Common myeloid progenitor, CD34-positive (primary cell): ENCODE data around the gene SAFB2.

Source experiments
- CTCF ChIA-PET: fragments of 350-600 bp; sonication (Branson Sonifier 250); formaldehyde crosslinking; loops from one replicate; lab custom pipeline; 2021; ENCODE audit warnings: antibody characterized with exemption; lab: Charles Lee
- POLR2A ChIA-PET: fragments of 350-600 bp; sonication (Branson Sonifier 250); formaldehyde crosslinking; loops from one replicate; lab custom pipeline; 2021; ENCODE audit warnings: antibody characterized with exemption; lab: Charles Lee
- DNase-seq, 3 donors: peaks; one replicate each; pipeline versions ENCODE4 v3.0.0 to v3.0.0-alpha.2; 2013
- H3K27ac ChIP-seq, 2 experiments: 1 replicate in 1 of 2; 2 replicates in 1 of 2; pipeline ENCODE4 v1.7.0; 2013; ENCODE audit warnings: inconsistent platforms in 2 of 2, low read length in 2 of 2, mild to moderate bottlenecking in 2 of 2, low read depth in 1 of 2, moderate library complexity in 1 of 2; ENCODE audit not compliant: severe bottlenecking in 2 of 2, insufficient read depth in 1 of 2, poor library complexity in 1 of 2
- H3K27me3 ChIP-seq, 5 experiments: replicated peaks in 2 of 5; 1 replicate in 3 of 5; 2 replicates in 2 of 5; pipeline versions ENCODE4 v1.6.1 to v1.7.0; 2013; ENCODE audit warnings: low read length in 4 of 5, mild to moderate bottlenecking in 2 of 5, moderate library complexity in 2 of 5, inconsistent platforms in 1 of 5; ENCODE audit not compliant: insufficient read depth in 5 of 5, control insufficient read depth in 4 of 5
- H3K36me3 ChIP-seq, 4 experiments: 1 replicate in 2 of 4; 2 replicates in 2 of 4; pipeline versions ENCODE4 v1.6.1 to v1.7.0; 2013; ENCODE audit warnings: low read length in 3 of 4, control low read depth in 1 of 4, mild to moderate bottlenecking in 1 of 4; ENCODE audit not compliant: control insufficient read depth in 4 of 4, insufficient read depth in 4 of 4
- H3K4me1 ChIP-seq, 4 experiments: 1 replicate in 3 of 4; 2 replicates in 1 of 4; pipeline versions ENCODE4 v1.6.1 to v1.7.1; 2013; ENCODE audit warnings: low read length in 3 of 4, mild to moderate bottlenecking in 3 of 4, control low read depth in 1 of 4, inconsistent platforms in 1 of 4, moderate library complexity in 1 of 4; ENCODE audit not compliant: control insufficient read depth in 4 of 4, insufficient read depth in 4 of 4; ENCODE audit errors: control extremely low read depth in 1 of 4
- H3K4me3 ChIP-seq, 7 experiments: 1 replicate in 4 of 7; 2 replicates in 3 of 7; pipeline versions ENCODE4 v1.5.1 to v1.7.0; 2013; ENCODE audit warnings: mild to moderate bottlenecking in 7 of 7, low read length in 6 of 7, moderate library complexity in 6 of 7, inconsistent platforms in 2 of 7, low read depth in 2 of 7, control low read depth in 1 of 7; ENCODE audit not compliant: insufficient read depth in 4 of 7, control insufficient read depth in 1 of 7; ENCODE audit errors: extremely low read depth in 1 of 7
- H3K9me3 ChIP-seq, 5 experiments: 1 replicate in 4 of 5; 2 replicates in 1 of 5; pipeline versions ENCODE4 v1.6.1 to v1.7.1; 2013; ENCODE audit warnings: low read length in 4 of 5, mild to moderate bottlenecking in 2 of 5, inconsistent platforms in 1 of 5, low read depth in 1 of 5, moderate library complexity in 1 of 5; ENCODE audit not compliant: control insufficient read depth in 4 of 5, insufficient read depth in 2 of 5; ENCODE audit errors: control extremely low read depth in 1 of 5
- WGBS: methylation state at CpG from one replicate; pipeline ENCODE4 v1.1.5; 2013; ENCODE audit not compliant: insufficient coverage; 5-methylcytosine and 5-hydroxymethylcytosine counted together

SAFB2 gene

GRCh38 chr19:5542665-5543064, 79.9 kb downstream of the SAFB2 start:
- H3K27me3 ChIP-seq = peaks cover 0 to 17% (median 4%) of the 10 kb centered on the region in 5 experiments
- ChIA-PET CTCF (no interaction called here), POLR2A (no interaction called here)
- H3K27ac ChIP-seq = no peak overlapping the region
- no peaks in the 10 kb centered on the region for H3K9me3 ChIP-seq
- no peaks in the 10 kb centered on the region for H3K36me3 ChIP-seq
- 64% methylated on average over 4 of the region's 8 CpGs for WGBS
- no peak overlapping the region for H3K4me3 ChIP-seq
- no peaks in the 10 kb centered on the region for H3K4me1 ChIP-seq
- no peak for DNase-seq

GRCh38 chr19:5541456-5541855, 81.1 kb downstream of the SAFB2 start:
- 96% methylated on average over 6 of the region's 7 CpGs for WGBS
- Histone ChIP-seq H3K27ac (no peak overlapping the region), H3K36me3 (no peaks in the 10 kb centered on the region), H3K27me3 (peaks cover 0 to 29% (median 8%) of the 10 kb centered on the region in 5 experiments), H3K4me1 (peaks cover 0 to 4% (median 0%) of the 10 kb centered on the region in 4 experiments), H3K4me3 (no peak overlapping the region), H3K9me3 (no peaks in the 10 kb centered on the region)
- no peak for DNase-seq
- ChIA-PET CTCF (no interaction called here), POLR2A (no interaction called here)

- Histone ChIP-seq H3K27ac (no peak overlapping the region), H3K36me3 (no peaks in the 10 kb centered on the region), H3K9me3 (peaks cover 0 to 10% (median 8%) of the 10 kb centered on the region in 5 experiments), H3K4me3 (no peak overlapping the region), H3K4me1 (peaks cover 0 to 5% (median 0%) of the 10 kb centered on the region in 4 experiments), H3K27me3 (peaks cover 0 to 41% (median 8%) of the 10 kb centered on the region in 5 experiments)
- CTCF ChIA-PET = no interaction called here
- POLR2A ChIA-PET = interaction anchor here (0.6 kb wide), 1 partner anchor 427 kb away, joined by 5 read pairs; no protein-coding TSS in a partner anchor
- 90% methylated on average over 9 of the region's 10 CpGs for WGBS
- DNase-seq = no peak
These were observed 82.4 kb downstream of the SAFB2 start for GRCh38 chr19:5540208-5540607.

GRCh38 chr19:5537870-5538269, 84.7 kb downstream of the SAFB2 start:
- Histone ChIP-seq H3K27ac (no peak overlapping the region), H3K9me3 (peaks cover 0 to 28% (median 17%) of the 10 kb centered on the region in 5 experiments), H3K36me3 (no peaks in the 10 kb centered on the region), H3K4me3 (no peak overlapping the region), H3K4me1 (peaks cover 0 to 5% (median 0%) of the 10 kb centered on the region in 4 experiments), H3K27me3 (peaks cover 0 to 47% (median 8%) of the 10 kb centered on the region in 5 experiments)
- WGBS = 74% methylated on average over 5 of the region's 12 CpGs
- ChIA-PET POLR2A (no interaction called here), CTCF (no interaction called here)
- DNase-seq = no peak
